ENCODE data around the gene NUPR1. TPM values are rescaled to one million over a fixed set of nuclear protein-coding genes. Genes with fewer than 3 reads are reported as not detected.

Gene NUPR1
- total and polyA plus RNA-seq, 2 of the 13 experiments (the other 11 are each of a cell fraction or from before 2014, with no cell fraction given) = 18.0 to 25.6 TPM

DNA sequence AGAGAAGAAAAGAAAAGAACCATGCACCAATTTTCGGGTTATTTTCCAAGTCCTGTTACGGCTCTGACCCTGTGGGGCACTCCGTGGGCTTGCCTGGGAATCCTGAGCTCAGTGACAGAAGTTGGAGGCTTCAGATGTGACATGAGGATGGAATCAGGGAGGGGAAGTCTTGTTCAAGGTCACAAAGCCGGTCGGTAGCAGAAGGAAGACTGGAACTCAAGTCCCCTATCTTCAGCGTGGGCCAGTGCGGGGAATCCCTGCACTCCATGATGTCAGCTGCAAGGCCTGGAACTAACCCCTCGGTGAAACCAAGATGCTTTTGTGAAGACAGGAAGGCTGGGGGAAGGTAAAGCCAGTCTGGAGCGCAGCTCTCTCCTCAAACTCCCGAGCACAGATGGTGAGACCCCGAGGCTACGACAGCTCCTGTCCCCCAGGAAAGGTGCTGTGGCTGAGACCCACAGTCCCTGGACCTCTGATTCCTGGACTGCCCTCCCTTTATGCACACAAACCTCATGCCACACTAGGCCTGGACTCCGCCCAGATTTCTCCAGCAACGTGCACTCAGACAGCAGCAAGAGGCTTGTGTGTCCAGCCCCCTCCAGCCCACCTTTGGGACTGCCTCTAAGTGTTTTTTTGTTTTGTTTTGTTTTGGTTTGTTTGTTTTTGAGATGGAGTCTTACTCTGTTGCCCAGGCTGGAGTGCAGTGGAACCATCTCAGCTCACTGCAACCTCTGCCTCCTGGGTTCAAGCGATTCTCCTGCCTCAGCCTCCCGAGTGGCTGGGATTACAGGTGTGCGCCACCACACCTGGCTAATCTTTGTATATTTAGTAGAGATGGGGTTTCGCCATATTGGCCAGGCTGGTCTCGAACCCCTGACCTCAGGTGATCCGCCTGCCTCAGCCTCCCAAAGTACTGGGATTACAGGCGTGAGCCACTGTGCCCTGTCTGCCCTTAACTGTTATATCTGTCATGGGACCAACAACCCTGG lies 26.7 kb downstream of the NUPR1 start (continued):
- TF ChIP-seq, protein P1, sequence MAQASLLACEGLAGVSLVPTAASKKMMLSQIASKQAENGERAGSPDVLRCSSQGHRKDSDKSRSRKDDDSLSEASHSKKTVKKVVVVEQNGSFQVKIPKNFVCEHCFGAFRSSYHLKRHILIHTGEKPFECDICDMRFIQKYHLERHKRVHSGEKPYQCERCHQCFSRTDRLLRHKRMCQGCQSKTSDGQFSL (CRISPR knock-in tag; IDR thresholded peaks at IDR 0.05) = peak; percentile 57; the same call in 1 of the 2 replicates
- TF ChIP-seq ZNF557 (CRISPR knock-in tag; IDR thresholded peaks at IDR 0.05) = no peak
- no peak for TF ChIP-seq ZNF264 (CRISPR knock-in tag; IDR thresholded peaks at IDR 0.05)
- 0 out of 2 replicates have a peak, but pooled peaks have one; percentile 20 for TF ChIP-seq KDM5B (CRISPR knock-in tag; IDR thresholded peaks at IDR 0.05; ENCODE audit: borderline replicate concordance)
- peak; percentile 29; the same call in 1 of the 2 replicates for TF ChIP-seq SNAPC2 (CRISPR knock-in tag; IDR thresholded peaks at IDR 0.05)
- TF ChIP-seq, protein P2, sequence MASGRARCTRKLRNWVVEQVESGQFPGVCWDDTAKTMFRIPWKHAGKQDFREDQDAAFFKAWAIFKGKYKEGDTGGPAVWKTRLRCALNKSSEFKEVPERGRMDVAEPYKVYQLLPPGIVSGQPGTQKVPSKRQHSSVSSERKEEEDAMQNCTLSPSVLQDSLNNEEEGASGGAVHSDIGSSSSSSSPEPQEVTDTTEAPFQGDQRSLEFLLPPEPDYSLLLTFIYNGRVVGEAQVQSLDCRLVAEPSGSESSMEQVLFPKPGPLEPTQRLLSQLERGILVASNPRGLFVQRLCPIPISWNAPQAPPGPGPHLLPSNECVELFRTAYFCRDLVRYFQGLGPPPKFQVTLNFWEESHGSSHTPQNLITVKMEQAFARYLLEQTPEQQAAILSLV (CRISPR knock-in tag; IDR thresholded peaks at IDR 0.05; ENCODE audit: borderline replicate concordance) = no peak
- TF ChIP-seq, protein P3, sequence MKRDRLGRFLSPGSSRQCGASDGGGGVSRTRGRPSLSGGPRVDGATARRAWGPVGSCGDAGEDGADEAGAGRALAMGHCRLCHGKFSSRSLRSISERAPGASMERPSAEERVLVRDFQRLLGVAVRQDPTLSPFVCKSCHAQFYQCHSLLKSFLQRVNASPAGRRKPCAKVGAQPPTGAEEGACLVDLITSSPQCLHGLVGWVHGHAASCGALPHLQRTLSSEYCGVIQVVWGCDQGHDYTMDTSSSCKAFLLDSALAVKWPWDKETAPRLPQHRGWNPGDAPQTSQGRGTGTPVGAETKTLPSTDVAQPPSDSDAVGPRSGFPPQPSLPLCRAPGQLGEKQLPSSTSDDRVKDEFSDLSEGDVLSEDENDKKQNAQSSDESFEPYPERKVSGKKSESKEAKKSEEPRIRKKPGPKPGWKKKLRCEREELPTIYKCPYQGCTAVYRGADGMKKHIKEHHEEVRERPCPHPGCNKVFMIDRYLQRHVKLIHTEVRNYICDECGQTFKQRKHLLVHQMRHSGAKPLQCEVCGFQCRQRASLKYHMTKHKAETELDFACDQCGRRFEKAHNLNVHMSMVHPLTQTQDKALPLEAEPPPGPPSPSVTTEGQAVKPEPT (CRISPR knock-in tag; IDR thresholded peaks at IDR 0.05; ENCODE audit: low read depth) = no peak
- TF ChIP-seq, protein P4, sequence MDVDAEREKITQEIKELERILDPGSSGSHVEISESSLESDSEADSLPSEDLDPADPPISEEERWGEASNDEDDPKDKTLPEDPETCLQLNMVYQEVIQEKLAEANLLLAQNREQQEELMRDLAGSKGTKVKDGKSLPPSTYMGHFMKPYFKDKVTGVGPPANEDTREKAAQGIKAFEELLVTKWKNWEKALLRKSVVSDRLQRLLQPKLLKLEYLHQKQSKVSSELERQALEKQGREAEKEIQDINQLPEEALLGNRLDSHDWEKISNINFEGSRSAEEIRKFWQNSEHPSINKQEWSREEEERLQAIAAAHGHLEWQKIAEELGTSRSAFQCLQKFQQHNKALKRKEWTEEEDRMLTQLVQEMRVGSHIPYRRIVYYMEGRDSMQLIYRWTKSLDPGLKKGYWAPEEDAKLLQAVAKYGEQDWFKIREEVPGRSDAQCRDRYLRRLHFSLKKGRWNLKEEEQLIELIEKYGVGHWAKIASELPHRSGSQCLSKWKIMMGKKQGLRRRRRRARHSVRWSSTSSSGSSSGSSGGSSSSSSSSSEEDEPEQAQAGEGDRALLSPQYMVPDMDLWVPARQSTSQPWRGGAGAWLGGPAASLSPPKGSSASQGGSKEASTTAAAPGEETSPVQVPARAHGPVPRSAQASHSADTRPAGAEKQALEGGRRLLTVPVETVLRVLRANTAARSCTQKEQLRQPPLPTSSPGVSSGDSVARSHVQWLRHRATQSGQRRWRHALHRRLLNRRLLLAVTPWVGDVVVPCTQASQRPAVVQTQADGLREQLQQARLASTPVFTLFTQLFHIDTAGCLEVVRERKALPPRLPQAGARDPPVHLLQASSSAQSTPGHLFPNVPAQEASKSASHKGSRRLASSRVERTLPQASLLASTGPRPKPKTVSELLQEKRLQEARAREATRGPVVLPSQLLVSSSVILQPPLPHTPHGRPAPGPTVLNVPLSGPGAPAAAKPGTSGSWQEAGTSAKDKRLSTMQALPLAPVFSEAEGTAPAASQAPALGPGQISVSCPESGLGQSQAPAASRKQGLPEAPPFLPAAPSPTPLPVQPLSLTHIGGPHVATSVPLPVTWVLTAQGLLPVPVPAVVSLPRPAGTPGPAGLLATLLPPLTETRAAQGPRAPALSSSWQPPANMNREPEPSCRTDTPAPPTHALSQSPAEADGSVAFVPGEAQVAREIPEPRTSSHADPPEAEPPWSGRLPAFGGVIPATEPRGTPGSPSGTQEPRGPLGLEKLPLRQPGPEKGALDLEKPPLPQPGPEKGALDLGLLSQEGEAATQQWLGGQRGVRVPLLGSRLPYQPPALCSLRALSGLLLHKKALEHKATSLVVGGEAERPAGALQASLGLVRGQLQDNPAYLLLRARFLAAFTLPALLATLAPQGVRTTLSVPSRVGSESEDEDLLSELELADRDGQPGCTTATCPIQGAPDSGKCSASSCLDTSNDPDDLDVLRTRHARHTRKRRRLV (CRISPR knock-in tag; IDR thresholded peaks at IDR 0.05) = no peak
- TF ChIP-seq, protein P5, sequence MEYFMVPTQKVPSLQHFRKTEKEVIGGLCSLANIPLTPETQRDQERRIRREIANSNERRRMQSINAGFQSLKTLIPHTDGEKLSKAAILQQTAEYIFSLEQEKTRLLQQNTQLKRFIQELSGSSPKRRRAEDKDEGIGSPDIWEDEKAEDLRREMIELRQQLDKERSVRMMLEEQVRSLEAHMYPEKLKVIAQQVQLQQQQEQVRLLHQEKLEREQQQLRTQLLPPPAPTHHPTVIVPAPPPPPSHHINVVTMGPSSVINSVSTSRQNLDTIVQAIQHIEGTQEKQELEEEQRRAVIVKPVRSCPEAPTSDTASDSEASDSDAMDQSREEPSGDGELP (IDR thresholded peaks at IDR 0.05; ENCODE audit: borderline replicate concordance, low read depth) = no peak
- TF ChIP-seq ZNF138 (CRISPR knock-in tag; IDR thresholded peaks at IDR 0.05; ENCODE audit: low read depth) = no peak; the same call in 1 of the 2 replicates
- TF ChIP-seq NKX3-1 (CRISPR knock-in tag; IDR thresholded peaks at IDR 0.05) = no peak
- TF ChIP-seq ZNF766 (CRISPR knock-in tag; IDR thresholded peaks at IDR 0.05; ENCODE audit: borderline replicate concordance) = peak; percentile 23; the same call in 1 of the 2 replicates
- TF ChIP-seq, protein P6, sequence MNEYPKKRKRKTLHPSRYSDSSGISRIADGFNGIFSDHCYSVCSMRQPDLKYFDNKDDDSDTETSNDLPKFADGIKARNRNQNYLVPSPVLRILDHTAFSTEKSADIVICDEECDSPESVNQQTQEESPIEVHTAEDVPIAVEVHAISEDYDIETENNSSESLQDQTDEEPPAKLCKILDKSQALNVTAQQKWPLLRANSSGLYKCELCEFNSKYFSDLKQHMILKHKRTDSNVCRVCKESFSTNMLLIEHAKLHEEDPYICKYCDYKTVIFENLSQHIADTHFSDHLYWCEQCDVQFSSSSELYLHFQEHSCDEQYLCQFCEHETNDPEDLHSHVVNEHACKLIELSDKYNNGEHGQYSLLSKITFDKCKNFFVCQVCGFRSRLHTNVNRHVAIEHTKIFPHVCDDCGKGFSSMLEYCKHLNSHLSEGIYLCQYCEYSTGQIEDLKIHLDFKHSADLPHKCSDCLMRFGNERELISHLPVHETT (CRISPR knock-in tag; conservative IDR thresholded peaks at IDR 0.05) = no peak
- TF ChIP-seq ZNF552 (CRISPR knock-in tag; IDR thresholded peaks at IDR 0.05; ENCODE audit: borderline replicate concordance) = no peak
- TF ChIP-seq ZFX (CRISPR knock-in tag; IDR thresholded peaks at IDR 0.05; ENCODE audit: low read depth) = peak; percentile 62
